HG02610 (cell line): ENCODE data around the gene TUBB3.
"Not testable (repeated sequence)": the region's sequence is repeated elsewhere in the genome, so short reads cannot be mapped to it uniquely, and the experiment has no call there.

Experiments
- ATAC-seq: cut with Tn5 transposase; IDR thresholded peaks from one replicate; pipeline ENCODE4 v1.9.1; 2021; ENCODE audit warnings: mild to moderate bottlenecking, moderate library complexity; ENCODE audit not compliant: unreplicated experiment

The TUBB3 gene

DNA sequence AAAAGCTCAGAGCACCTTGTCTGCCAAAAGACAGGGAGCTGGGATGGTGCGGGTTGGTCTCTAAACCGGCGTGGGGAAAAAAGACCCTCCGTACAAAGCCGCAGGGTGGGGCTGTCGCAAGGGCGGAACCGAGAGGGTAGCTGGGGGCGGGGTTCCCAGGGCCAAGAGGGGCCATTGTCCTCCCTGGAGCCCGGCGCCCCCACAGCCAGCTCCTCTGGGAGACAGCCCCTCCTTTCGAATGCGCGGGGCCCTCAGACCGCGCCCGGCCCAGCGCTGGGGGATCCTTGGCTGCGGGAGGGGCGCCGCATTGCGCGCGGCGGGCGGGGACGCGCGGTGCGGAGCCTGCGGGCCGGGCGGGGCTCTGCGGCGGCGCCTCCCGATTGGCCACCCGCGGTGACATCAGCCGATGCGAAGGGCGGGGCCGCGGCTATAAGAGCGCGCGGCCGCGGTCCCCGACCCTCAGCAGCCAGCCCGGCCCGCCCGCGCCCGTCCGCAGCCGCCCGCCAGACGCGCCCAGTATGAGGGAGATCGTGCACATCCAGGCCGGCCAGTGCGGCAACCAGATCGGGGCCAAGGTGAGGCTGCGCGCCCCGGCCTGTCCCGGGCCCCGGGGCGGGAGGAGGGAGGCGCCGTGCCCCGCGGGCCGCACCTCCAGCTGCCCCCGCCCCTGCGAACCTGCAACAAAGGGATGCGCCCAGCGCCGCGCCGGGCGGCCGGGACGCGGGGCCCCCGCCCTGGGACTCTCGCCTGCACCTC is at the start of gene TUBB3:
TSS of gene TUBB3 (plus strand) at position 459 of the 756 bp plus-strand sequence. CDS start at position 519, 60 bp downstream.
- ATAC-seq = no peak

DNA sequence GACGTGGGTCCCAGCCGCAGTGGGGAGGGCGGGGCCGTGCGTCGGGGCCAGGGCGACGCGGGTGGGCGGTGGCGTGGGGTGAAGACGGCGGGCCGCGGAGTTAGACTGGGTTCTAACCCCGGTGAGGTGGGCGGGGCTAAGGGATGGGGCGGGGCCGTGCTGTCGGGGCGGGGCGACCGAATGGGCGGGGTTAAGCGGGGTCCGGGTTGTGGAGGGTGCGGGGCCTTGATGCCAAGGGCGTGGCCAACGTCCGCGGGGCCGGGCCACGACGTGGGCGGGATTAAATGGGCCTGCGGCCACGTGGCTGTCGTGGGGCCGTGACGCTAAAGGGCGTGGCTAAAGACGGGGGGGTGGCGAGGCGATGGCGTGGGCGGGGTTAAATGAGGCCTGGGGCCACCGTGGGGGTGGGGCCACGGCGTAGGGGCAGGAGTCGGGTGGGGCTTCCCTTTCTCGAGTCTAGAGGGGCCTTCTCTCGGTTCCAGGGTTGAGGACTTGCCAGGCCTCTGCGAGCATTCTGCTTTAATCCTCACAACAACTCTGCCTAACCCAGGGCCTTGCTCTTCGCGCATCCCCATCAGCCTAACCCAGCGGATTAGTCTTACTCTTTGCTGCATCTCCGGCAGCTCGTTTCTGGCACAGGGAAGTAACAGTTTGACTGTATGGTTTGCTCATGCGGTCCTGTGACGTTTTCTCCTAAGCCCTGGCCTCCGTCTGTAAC is 49.0 kb upstream of the TUBB3 start:
- peak; percentile 63 for ATAC-seq

GRCh38 chr16:89879123-89879522 is 44.0 kb upstream of the TUBB3 start:
- ATAC-seq = not testable (repeated sequence)

DNA sequence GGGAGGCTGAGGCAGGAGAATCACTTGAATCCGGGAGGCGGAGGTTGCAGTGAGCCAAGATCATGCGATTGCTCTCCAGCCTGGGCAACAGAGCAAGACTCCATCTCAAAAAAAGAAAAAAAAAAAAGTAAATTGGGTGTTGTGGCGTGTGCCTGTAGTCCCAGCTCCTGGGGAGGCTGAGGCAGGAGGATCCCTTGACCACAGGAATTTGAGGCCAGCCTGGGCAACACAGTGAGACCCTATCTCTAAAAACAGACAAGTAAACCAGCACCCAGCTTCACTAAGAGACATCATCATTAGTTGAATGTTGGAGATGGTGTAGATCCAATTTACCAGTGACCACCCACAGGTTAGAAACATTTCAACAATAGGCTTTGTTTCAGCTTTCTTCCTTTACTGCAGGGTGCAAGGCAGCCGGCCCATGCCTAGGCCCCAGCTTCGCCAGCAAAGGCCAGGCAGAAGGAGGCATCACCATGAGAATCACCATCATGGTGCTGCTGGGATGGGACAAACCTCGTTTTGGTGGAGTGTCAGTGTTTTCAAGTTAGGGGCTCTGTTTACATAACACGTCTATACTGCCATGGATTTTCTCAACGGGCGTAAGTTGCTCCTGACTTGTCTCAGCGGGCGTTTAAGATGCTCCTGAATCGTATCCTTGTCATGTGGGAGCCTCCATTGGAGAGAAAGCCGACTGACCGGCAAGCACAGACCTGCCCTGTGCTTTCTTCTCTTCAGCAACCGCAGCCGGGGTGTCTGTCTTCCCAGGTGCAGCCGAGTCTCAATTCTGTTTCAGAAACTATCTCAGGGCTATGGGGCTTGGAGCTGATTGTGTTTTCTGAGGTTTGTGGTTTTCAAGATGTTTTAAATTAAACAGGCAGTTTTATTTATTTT is 42.4 kb upstream of the TUBB3 start:
- no peak for ATAC-seq

DNA sequence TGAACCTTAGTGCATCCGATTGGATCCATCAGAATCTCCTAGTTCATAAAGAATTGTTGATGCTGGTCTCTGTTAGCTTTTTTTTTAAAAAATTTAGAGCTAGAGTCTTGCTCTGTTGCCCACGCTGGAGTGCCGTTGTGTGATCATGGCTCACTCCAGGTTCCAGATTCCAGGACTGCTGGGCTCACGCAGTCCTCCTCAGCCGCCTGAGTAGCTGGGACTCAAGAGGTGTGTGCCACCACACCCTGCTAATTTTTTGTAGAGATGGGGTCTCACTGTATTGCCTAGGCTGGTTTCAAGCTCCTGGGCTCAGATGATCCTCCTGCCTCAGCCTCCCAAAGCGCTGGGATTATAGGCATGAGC is 41.8 kb upstream of the TUBB3 start:
- no peak for ATAC-seq

DNA sequence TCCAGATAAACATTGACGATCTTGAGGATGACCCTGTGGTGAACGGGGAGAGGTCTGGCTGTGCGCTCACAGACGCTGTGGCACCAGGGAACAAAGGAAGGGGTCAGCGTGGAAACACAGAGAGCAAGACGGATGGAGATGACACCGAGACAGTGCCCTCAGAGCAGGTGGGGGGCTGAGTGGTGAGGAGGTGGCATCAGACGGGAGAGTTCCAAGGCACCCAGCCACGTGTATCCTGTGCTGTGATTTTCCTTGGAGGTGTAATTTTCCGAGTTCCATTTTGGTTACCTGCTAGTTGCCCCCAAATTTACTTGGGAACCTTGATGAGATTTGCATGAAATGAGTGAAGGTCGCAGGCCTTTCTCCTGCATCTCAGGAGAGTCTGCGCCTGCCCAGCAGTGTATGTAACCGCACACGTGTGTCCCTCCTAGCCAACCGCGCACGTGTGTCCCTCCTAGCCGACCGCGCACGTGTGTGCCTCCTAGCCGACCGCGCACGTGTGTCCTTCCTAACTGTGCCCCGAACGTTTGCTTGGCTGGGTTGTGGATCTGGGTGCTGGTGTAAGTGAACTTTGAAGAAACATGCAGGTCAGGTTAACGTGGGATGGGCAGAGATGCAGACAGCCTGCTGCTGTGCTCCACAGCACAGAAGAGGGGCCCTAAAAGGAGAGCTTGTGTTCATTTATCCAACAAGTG is 39.6 kb upstream of the TUBB3 start:
- no peak for ATAC-seq

GRCh38 chr16:89884041-89884421 is 39.1 kb upstream of the TUBB3 start:
- ATAC-seq = no peak

- no peak for ATAC-seq
Observed at GRCh38 chr16:89887243-89887642, 35.9 kb upstream of the TUBB3 start.

DNA sequence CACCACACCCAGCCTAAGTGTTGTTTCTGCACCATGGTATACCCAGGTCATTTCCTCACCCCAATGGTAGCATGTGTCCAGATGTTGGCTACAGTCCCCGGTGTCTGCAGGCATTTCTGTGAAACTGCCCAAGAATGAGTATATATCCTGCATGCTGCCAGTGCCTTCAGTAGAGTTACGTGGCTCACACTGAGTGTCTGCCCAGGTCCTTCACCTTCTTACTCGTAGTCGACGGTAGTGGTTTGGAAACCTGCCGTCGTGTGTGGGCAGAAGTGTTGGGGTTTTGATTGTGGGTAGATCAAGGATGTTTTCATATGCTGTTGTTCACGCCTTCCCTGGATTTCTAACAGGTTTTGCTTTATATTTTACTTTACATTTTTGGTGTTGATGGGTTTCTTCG is 32.9 kb upstream of the TUBB3 start:
- no peak for ATAC-seq

DNA sequence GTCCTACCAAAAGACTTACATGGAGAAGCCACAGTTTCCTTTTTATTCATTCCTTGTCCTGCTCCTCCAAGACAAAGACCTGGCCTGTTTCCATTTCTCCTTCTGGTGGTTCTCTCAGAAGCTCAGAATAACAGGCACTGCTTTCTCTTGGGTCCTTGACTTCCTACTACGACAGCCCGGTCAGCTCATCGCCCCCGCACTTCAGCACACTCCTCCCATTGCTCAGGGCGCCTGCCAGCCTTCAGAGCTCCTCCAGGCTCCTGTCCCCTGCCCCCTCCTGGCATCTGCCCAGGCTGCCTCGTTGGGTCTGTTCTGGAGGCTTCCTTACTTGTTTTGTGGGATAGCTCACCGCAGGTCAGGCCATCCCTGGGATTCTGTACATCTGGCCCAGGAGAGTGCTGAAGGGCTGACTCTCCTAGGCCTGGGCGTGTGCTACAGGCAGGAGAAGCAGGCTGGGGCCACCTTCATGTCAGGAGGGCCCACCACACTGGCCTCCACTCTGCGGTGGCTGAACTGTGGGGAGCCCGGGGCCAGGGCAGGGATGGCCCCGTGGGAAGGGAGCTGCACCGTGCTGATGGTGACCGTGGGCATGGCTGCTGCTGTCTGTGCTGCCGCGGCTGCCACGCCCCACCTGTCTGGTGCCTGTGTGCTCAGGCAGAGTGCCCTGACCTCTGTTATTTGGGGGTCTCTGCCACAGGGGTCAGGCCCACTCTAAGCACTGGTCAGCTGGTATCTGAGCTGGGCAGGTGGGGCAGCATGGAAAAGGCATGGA is 32.1 kb upstream of the TUBB3 start:
- ATAC-seq = no peak

DNA sequence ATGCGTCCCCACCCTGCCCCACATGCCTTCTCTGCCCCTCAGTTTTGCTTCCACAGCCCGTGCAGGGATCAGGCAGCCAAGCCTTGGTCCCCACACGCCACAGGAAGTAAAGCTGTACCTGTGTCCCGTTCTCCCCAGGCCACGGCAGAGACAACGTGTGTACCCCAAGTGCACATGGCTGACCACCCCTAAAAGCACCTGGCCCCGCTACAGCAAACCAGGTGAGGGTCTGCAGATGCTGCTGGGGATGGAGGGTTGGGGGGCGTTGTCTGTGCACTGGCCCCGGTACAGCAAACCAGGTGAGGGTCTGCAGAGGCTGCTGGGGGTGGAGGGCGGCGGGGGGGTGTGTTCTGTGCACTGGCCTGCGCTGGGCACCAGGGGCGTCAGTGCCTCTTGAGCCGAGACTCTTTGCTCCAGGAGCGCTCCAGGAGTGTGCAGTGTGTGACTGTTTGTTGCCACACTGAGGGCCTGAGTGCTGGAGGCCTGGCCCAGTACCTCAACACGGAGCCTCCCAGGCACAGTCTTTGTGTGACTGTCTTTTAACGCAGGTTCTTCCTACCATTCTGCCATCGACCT is 31.0 kb upstream of the TUBB3 start:
- ATAC-seq = no peak

GRCh38 chr16:89892635-89893034 is 30.5 kb upstream of the TUBB3 start:
- no peak for ATAC-seq

GRCh38 chr16:89893642-89894548 is 29.2 kb upstream of the TUBB3 start:
- no peak for ATAC-seq

DNA sequence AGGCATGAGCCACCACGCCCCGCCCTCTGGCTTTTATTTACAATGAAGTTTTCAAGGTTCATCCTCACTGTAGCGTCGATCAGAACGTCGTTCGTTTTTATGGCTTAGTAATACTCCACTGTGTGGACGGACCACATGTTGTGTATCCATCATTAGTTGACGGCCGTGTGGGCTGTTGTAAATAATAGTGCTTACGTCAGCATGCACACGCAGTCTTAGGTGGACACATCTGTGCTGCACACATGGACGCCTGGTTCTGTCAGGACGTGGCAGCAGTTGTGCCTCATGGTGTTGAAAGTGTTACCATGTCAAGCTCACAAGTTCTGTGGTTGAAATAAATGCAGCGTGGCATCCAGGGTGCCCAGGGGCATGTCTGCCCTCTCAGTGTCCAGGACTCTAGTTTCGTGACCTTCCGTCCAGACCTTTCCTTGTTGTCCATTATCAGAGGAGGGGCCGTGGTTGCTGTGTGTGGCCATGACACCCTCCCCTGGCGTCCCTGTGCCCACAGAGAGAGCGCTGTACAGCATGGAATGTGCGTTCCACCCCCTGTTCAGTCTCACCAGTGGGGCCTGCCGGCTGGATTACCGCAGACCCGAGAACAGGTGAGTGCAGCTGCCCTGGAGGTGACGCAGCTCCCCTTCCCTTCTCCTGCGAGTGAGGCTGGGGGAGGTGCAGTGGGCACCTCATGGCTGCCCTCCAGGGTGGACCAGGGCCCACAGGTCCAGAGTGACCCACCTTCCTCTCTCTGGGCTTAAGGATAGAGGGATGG is 27.5 kb upstream of the TUBB3 start:
- no peak for ATAC-seq

GRCh38 chr16:89897204-89897603 is 25.9 kb upstream of the TUBB3 start:
- ATAC-seq = no peak

DNA sequence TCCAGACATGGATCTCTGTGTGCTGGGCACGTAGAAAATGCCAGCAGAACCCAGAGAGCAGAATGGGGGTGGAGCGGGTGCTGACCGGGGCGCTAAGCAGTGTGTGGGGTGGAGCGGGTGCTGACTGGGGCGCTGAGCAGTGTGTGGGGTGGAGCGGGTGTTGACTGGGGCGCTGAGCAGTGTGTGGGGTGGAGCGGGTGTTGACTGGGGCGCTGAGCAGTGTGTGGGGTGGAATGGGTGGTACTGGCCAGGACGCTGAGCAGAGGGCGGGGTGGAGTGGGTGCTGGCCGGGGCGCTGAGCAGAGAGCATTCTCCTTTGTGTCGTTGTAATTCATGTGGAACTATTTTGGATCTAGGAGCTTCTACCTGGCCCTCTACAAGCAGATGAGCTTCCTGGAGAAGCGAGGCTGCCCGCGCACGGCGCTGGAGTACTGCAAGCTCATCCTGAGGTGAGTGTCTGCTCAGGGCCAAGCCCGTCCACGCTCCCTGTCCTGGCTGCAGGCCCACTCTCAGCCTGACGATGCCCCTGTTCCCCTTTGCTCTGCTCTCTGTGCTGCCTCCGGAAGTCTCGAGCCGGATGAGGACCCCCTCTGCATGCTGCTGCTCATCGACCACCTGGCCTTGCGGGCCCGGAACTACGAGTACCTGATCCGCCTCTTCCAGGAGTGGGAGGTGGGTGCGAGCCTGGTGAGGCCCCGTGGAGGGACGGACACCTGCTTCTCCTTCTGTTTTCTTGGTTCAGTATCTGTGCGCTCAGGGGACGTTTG is 24.8 kb upstream of the TUBB3 start:
- ATAC-seq = no peak

- no peak for ATAC-seq
Observed at GRCh38 chr16:89899879-89900481, 23.2 kb upstream of the TUBB3 start.
